ENCODE results near the gene RNASEH1. TPM values are rescaled to one million over a fixed set of nuclear protein-coding genes. Genes with fewer than 3 reads are reported as not detected.

Gene RNASEH1
- total and polyA plus RNA-seq, 2 of the 13 experiments (the other 11 are each of a cell fraction or from before 2014, with no cell fraction given): 14.5 to 57.4 TPM

DNA sequence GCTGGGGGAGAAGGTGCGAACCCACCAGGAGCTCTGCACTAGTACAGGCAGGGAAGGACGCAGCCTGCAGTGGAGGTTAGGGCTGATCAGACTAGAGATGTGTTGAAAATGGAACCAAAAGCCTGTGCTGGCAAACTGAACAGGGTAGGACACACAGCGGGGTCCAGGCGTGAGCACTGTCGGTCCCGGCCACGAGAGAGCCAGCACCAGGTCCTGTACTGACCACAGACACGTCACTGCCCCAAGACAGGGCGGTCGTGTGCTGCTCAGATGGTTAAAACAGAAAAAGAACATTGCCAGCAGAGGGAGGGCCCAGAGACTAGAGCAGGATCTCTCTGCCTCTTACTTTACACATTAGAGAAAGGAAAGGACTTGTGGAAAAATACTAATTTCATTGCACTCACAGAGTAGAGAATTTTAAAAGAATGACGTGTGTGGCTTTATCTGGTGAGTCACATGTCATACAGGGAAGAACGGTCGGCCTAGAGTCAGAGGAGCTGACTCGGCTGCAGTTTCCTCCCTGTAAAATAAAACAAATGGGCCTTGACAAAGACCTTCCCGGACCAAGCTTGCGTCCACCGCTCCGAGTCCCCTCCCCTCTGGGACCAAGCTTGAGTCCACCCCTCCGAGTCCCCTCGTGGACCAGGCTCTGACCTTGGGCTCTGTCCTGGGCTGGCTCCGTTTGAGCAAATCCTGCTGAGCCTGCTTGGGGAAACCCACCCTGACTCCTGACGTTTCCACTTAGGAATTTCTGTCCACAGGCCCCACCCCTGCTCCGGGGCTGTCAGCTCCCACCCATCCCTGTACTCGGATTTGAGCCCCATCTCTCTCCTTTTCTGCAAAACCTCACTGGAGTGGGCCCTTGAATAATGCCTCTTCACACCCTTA is 22.1 kb downstream of the RNASEH1 start (continued):
- TF ChIP-seq, protein P1, sequence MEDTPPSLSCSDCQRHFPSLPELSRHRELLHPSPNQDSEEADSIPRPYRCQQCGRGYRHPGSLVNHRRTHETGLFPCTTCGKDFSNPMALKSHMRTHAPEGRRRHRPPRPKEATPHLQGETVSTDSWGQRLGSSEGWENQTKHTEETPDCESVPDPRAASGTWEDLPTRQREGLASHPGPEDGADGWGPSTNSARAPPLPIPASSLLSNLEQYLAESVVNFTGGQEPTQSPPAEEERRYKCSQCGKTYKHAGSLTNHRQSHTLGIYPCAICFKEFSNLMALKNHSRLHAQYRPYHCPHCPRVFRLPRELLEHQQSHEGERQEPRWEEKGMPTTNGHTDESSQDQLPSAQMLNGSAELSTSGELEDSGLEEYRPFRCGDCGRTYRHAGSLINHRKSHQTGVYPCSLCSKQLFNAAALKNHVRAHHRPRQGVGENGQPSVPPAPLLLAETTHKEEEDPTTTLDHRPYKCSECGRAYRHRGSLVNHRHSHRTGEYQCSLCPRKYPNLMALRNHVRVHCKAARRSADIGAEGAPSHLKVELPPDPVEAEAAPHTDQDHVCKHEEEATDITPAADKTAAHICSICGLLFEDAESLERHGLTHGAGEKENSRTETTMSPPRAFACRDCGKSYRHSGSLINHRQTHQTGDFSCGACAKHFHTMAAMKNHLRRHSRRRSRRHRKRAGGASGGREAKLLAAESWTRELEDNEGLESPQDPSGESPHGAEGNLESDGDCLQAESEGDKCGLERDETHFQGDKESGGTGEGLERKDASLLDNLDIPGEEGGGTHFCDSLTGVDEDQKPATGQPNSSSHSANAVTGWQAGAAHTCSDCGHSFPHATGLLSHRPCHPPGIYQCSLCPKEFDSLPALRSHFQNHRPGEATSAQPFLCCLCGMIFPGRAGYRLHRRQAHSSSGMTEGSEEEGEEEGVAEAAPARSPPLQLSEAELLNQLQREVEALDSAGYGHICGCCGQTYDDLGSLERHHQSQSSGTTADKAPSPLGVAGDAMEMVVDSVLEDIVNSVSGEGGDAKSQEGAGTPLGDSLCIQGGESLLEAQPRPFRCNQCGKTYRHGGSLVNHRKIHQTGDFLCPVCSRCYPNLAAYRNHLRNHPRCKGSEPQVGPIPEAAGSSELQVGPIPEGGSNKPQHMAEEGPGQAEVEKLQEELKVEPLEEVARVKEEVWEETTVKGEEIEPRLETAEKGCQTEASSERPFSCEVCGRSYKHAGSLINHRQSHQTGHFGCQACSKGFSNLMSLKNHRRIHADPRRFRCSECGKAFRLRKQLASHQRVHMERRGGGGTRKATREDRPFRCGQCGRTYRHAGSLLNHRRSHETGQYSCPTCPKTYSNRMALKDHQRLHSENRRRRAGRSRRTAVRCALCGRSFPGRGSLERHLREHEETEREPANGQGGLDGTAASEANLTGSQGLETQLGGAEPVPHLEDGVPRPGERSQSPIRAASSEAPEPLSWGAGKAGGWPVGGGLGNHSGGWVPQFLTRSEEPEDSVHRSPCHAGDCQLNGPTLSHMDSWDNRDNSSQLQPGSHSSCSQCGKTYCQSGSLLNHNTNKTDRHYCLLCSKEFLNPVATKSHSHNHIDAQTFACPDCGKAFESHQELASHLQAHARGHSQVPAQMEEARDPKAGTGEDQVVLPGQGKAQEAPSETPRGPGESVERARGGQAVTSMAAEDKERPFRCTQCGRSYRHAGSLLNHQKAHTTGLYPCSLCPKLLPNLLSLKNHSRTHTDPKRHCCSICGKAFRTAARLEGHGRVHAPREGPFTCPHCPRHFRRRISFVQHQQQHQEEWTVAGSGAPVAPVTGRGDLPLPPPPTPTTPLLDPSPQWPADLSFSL (CRISPR knock-in tag; IDR thresholded peaks at IDR 0.05): no peak
- TF ChIP-seq PHF21A (CRISPR knock-in tag; IDR thresholded peaks at IDR 0.05) (peak; percentile 69), ZMYM2 (CRISPR knock-in tag; IDR thresholded peaks at IDR 0.05) (peak; percentile 77), EHMT2 (IDR thresholded peaks at IDR 0.05; ENCODE audit: borderline replicate concordance, low read depth, low read length) (no peak), ZBTB42 (CRISPR knock-in tag; IDR thresholded peaks at IDR 0.05) (no peak), TCF12 (IDR thresholded peaks at IDR 0.05) (no peak), TCF12 (CRISPR knock-in tag; IDR thresholded peaks at IDR 0.05) (no peak), ZNF460 (CRISPR knock-in tag; IDR thresholded peaks at IDR 0.05; ENCODE audit: borderline replicate concordance) (no peak; the same call in 1 of the 2 replicates), PHF20 (CRISPR knock-in tag; IDR thresholded peaks at IDR 0.05) (peak; percentile 45), RFXANK (CRISPR knock-in tag; IDR thresholded peaks at IDR 0.05) (0 out of 2 replicates have a peak, but pooled peaks have one; percentile 17), SP4 (CRISPR knock-in tag; IDR thresholded peaks at IDR 0.05) (peak; percentile 66), ZNF761 (CRISPR knock-in tag; conservative IDR thresholded peaks at IDR 0.05) (no peak), ARNT (IDR thresholded peaks at IDR 0.05) (no peak)
- TF ChIP-seq, protein P2, sequence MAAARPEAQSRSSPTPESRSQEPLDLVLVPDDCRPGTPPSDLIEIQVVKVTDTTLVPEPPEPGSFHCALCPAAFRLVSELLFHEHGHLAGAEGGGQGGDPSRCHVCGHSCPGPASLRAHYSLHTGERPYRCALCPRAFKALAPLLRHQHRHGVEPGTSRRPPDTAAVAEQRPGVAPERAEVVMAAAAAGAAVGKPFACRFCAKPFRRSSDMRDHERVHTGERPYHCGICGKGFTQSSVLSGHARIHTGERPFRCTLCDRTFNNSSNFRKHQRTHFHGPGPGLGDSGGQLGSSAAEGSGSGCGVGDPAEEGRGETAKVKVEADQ (CRISPR knock-in tag; IDR thresholded peaks at IDR 0.05; ENCODE audit: borderline replicate concordance): no peak
- TF ChIP-seq, protein P3, sequence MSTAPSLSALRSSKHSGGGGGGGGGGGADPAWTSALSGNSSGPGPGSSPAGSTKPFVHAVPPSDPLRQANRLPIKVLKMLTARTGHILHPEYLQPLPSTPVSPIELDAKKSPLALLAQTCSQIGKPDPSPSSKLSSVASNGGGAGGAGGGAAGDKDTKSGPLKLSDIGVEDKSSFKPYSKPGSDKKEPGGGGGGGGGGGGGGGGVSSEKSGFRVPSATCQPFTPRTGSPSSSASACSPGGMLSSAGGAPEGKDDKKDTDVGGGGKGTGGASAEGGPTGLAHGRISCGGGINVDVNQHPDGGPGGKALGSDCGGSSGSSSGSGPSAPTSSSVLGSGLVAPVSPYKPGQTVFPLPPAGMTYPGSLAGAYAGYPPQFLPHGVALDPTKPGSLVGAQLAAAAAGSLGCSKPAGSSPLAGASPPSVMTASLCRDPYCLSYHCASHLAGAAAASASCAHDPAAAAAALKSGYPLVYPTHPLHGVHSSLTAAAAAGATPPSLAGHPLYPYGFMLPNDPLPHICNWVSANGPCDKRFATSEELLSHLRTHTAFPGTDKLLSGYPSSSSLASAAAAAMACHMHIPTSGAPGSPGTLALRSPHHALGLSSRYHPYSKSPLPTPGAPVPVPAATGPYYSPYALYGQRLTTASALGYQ (CRISPR knock-in tag; IDR thresholded peaks at IDR 0.05): no peak; the same call in 1 of the 2 replicates
- TF ChIP-seq, protein P4, sequence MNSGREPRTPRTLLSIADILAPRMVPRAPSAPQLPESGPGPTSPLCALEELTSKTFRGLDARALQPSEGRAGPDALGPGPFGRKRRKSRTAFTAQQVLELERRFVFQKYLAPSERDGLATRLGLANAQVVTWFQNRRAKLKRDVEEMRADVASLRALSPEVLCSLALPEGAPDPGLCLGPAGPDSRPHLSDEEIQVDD (CRISPR knock-in tag; IDR thresholded peaks at IDR 0.05; ENCODE audit: borderline replicate concordance): no peak
- TF ChIP-seq, protein P5, sequence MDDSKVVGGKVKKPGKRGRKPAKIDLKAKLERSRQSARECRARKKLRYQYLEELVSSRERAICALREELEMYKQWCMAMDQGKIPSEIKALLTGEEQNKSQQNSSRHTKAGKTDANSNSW (CRISPR knock-in tag; IDR thresholded peaks at IDR 0.05; ENCODE audit: borderline replicate concordance): 0 out of 2 replicates have a peak, but pooled peaks have one; percentile 39

All from HepG2 (cell line).